Neural crest cell (in vitro differentiated cells): Measurements from ENCODE around the gene TBL3. TPM values are rescaled to one million over a fixed set of nuclear protein-coding genes. Genes with fewer than 3 reads are reported as not detected.

Experiments
- DNase-seq: peaks from one replicate; pipeline ENCODE4 v3.0.0; 2021; ENCODE audit warnings: low read depth, mixed read lengths, low spot score
- H3K27ac Mint-ChIP-seq: one replicate; pipeline ENCODE4 v1.8.0; 2021; ENCODE audit warnings: mild to moderate bottlenecking, mixed read lengths; ENCODE audit not compliant: unreplicated experiment
- H3K27me3 Mint-ChIP-seq: 2 replicates; pipeline ENCODE4 v1.8.0; 2021; ENCODE audit warnings: low read depth, mild to moderate bottlenecking, mixed read lengths
- H3K36me3 Mint-ChIP-seq: 2 replicates; pipeline ENCODE4 v1.8.0; 2021; ENCODE audit warnings: low read depth, mild to moderate bottlenecking, mixed read lengths
- H3K4me1 Mint-ChIP-seq: 2 replicates; pipeline ENCODE4 v1.8.0; 2021; ENCODE audit warnings: mixed read lengths
- H3K4me3 Mint-ChIP-seq: one replicate; pipeline ENCODE4 v1.8.0; 2021; ENCODE audit warnings: mild to moderate bottlenecking, mixed read lengths
- H3K9me3 Mint-ChIP-seq: 2 replicates; pipeline ENCODE4 v1.8.0; 2021; ENCODE audit warnings: mixed read lengths
- total RNA-seq: library from RNA; stranded (reverse); gene quantifications from 2 replicates; pipeline ENCODE4 v1.2.1, GENCODE V29; 2021
- TF ChIP-seq, protein P1 (sequence below): fragments of 200-600 bp; sonication (generic); conservative IDR thresholded peaks from 2 replicates; pipeline ENCODE4 v1.5.0; 2021; ENCODE audit warnings: antibody characterized with exemption, mild to moderate bottlenecking

The TBL3 gene
- total RNA-seq, 1 donor from 2014 or later: 39.6 TPM

DNA sequence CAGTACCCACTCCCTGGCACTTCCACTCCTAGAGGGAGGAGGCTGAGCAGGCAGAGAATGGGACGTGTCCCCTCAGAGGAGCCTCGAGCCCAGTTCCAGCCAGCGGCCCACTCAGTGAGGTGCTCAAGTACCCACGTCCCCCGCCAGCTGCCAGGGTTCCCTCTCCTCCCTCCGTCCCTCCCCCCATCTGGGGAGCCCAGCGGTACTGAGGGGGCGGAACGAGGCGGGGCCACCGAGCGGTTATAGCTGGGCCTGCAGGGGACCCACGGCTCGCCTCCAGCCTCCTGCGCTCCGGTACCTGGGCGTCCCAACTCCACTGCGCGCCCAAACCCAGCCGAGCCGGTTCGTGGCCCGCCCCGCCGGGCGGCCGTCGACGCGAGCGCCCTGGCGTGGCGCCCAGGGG is 47.7 kb downstream of the TBL3 start, which contains the start of gene NPW:
TSS of gene NPW (plus strand) at position 268 of the 403 bp plus-strand sequence.
- Mint-ChIP-seq H3K27me3 (peaks cover 58% of the 10 kb centered on the region), H3K36me3 (no peaks in the 10 kb centered on the region), H3K4me3 (peak within 1 kb of the TSS; percentile 71), H3K27ac (no peak within 1 kb of the TSS), H3K4me1 (peaks cover 22% of the 10 kb centered on the region), H3K9me3 (no peaks in the 10 kb centered on the region)
- no peak for DNase-seq
- TF ChIP-seq, protein P1, sequence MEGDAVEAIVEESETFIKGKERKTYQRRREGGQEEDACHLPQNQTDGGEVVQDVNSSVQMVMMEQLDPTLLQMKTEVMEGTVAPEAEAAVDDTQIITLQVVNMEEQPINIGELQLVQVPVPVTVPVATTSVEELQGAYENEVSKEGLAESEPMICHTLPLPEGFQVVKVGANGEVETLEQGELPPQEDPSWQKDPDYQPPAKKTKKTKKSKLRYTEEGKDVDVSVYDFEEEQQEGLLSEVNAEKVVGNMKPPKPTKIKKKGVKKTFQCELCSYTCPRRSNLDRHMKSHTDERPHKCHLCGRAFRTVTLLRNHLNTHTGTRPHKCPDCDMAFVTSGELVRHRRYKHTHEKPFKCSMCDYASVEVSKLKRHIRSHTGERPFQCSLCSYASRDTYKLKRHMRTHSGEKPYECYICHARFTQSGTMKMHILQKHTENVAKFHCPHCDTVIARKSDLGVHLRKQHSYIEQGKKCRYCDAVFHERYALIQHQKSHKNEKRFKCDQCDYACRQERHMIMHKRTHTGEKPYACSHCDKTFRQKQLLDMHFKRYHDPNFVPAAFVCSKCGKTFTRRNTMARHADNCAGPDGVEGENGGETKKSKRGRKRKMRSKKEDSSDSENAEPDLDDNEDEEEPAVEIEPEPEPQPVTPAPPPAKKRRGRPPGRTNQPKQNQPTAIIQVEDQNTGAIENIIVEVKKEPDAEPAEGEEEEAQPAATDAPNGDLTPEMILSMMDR: no peak

DNA sequence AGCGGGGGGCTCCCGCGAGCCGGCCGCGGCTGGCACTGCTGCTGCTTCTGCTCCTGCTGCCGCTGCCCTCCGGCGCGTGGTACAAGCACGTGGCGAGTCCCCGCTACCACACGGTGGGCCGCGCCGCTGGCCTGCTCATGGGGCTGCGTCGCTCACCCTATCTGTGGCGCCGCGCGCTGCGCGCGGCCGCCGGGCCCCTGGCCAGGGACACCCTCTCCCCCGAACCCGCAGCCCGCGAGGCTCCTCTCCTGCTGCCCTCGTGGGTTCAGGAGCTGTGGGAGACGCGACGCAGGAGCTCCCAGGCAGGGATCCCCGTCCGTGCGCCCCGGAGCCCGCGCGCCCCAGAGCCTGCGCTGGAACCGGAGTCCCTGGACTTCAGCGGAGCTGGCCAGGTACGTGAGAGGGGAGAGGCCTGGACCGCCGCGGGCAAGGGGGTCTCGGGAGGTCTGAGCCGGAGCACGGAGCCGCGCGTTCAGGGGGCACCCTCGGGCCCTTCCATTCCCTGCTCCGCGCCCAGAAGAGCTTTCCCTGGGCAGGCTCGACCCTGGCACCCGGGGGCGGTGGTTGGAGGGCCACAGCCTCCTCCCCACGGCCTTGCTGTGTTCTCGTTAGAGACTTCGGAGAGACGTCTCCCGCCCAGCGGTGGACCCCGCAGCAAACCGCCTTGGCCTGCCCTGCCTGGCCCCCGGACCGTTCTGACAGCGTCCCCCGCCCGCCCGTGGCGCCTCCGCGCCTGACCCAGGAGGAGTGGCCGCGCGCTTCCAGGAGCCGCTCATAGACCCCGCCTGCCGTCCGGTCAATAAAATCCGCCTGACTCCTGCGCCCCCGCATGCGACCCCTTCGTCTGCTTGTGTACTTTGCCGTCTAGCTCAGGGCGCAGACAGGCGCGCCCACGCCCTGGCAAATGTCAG is 48.3 kb downstream of the TBL3 start:
- H3K36me3 Mint-ChIP-seq: no peaks in the 10 kb centered on the region
- peak overlapping the region; percentile 71 for H3K4me3 Mint-ChIP-seq
- no peak overlapping the region for H3K27ac Mint-ChIP-seq
- DNase-seq: no peak
- H3K27me3 Mint-ChIP-seq: peaks cover 58% of the 10 kb centered on the region
- H3K9me3 Mint-ChIP-seq: no peaks in the 10 kb centered on the region
- H3K4me1 Mint-ChIP-seq: peaks cover 22% of the 10 kb centered on the region
- TF ChIP-seq, protein P1: no peak

DNA sequence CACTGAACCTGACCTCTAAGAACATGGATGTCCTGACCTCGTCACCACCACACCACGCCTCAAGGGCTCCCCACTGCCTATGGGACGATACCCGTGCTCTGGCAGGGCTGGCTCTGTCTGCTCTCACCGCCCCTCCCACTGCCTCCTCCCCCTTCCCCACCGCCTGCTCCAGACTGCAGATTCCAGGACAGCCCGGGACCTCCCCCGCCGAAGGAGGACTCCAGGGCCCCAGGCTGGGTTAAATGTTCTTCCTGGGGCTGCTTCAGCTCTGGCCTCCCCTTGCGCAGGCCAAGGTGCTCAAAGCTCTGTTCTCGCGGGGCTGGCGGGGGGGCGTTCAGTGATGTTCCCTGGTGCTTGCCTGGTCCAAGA is 50.9 kb downstream of the TBL3 start:
- Mint-ChIP-seq H3K4me1 (peaks cover 26% of the 10 kb centered on the region), H3K9me3 (no peaks in the 10 kb centered on the region), H3K27ac (no peak overlapping the region), H3K27me3 (peaks cover 68% of the 10 kb centered on the region), H3K36me3 (no peaks in the 10 kb centered on the region), H3K4me3 (peak overlapping the region; percentile 69)
- DNase-seq: no peak
- TF ChIP-seq, protein P1: no peak

DNA sequence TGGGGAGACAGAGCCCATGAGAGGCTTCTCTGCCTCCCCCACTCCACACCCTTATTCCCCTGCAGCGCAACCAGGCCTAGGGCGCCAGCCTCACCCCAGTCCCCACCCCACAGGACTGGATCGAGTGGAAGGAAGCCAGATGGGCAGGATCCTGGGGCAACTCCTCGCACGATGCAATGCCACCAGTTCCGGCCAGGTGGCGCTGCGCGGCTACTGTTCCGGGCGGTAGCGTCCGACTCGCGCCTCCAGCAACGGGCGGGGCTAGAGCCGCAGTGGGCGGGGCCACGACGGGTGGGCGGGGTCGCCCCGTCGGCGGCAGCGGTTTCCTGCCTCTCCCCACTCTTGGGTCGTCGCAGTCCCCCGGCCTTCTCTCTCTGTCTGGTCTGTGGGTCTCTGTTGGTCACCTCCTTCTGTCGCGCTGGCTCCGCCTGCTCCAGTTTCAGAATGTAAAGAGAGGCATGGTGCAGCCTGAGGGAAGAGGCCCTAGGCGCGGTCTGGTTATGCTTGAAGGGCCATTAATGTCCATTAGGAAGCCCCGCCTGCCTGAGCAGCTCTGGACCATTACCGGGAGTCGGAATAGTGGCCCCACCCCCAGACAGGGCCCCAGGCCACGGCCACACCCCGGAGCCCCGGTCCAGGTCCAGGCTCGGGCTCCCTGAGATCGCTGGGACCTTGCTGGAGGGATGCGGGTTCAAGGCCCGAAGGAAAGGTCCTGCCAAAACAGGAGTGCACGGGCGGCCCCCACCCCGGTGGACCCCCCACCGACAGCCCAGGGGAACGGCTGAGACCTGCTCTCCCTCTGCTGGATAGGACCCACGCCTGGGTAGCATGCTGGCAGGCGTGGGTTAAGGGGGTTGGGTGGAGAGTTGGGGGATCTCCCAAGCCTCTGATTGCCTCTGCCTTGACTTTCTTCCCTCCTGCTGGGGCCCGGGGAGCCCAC is 51.5 kb downstream of the TBL3 start:
- H3K36me3 Mint-ChIP-seq: no peaks in the 10 kb centered on the region
- H3K9me3 Mint-ChIP-seq: no peaks in the 10 kb centered on the region
- H3K27me3 Mint-ChIP-seq: peaks cover 68% of the 10 kb centered on the region
- DNase-seq: peak; percentile 99
- peak overlapping the region; percentile 69 for H3K4me3 Mint-ChIP-seq
- no peak overlapping the region for H3K27ac Mint-ChIP-seq
- H3K4me1 Mint-ChIP-seq: peaks cover 26% of the 10 kb centered on the region
- TF ChIP-seq, protein P1: peak; percentile 96

DNA sequence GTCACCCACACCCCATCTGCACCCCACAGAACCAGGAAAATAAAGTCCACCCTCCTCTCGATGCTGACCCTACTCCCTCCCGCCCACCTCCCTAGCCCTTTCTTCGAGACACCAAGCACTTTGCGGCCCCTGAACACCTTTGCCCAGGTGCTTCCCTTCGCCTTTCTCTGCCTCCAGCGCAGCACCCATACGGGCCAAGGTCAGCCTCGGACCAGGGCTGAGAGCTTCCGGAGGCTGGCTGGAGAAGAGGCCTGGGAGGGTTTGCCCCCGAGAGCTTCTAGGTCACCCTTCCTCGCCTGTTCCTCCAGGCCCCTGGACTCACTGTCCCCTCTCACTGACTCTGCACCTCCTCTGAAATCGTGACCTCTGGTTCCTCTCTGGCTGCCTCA is 52.2 kb downstream of the TBL3 start:
- Mint-ChIP-seq H3K36me3 (no peaks in the 10 kb centered on the region), H3K4me3 (peak overlapping the region; percentile 73), H3K27me3 (peaks cover 65% of the 10 kb centered on the region), H3K27ac (no peak overlapping the region), H3K9me3 (no peaks in the 10 kb centered on the region), H3K4me1 (peaks cover 26% of the 10 kb centered on the region)
- DNase-seq: no peak
- TF ChIP-seq, protein P1: no peak
